GM23248 (cell line): ENCODE measurements around the gene MYOM1. TPM values are rescaled to one million over a fixed set of nuclear protein-coding genes. Genes with fewer than 3 reads are reported as not detected.

Source experiments
- DNase-seq: peaks from one replicate; pipeline ENCODE4 v3.0.0-alpha.2; 2015
- H2AFZ ChIP-seq: fragments of 200-600 bp; sonication (generic); 2 replicates; pipeline ENCODE4 v1.6.1; 2016; ENCODE audit warnings: antibody characterized with exemption
- H3F3A ChIP-seq: fragments of 200-600 bp; sonication (generic); 2 replicates; pipeline ENCODE4 v1.6.1; 2016; ENCODE audit warnings: mild to moderate bottlenecking, antibody characterized with exemption, mixed run types; ENCODE audit not compliant: insufficient read depth
- H3K27ac ChIP-seq: fragments of 200-600 bp; sonication (generic); 2 replicates; pipeline ENCODE4 v1.5.1; 2016; ENCODE audit warnings: mild to moderate bottlenecking
- H3K27me3 ChIP-seq: fragments of 200-600 bp; sonication (generic); replicated peaks from 2 replicates; pipeline ENCODE4 v1.6.1; 2016; ENCODE audit warnings: mild to moderate bottlenecking; ENCODE audit not compliant: insufficient read depth
- H3K36me3 ChIP-seq: fragments of 200-600 bp; sonication (generic); 2 replicates; pipeline ENCODE4 v1.6.1; 2016; ENCODE audit warnings: low read depth, mild to moderate bottlenecking
- H3K4me1 ChIP-seq: fragments of 200-600 bp; sonication (generic); 2 replicates; pipeline ENCODE4 v1.6.1; 2016; ENCODE audit warnings: mild to moderate bottlenecking; ENCODE audit not compliant: insufficient read depth
- H3K4me2 ChIP-seq: fragments of 200-600 bp; sonication (generic); one replicate; pipeline ENCODE4 v1.6.1; 2016; ENCODE audit warnings: mild to moderate bottlenecking; ENCODE audit not compliant: unreplicated experiment
- H3K4me3 ChIP-seq: fragments of 200-600 bp; sonication (generic); 2 replicates; pipeline ENCODE4 v1.5.1; 2016; ENCODE audit warnings: mild to moderate bottlenecking
- H3K79me2 ChIP-seq: fragments of 200-600 bp; sonication (generic); 2 replicates; pipeline ENCODE4 v1.6.1; 2016; ENCODE audit warnings: mild to moderate bottlenecking; ENCODE audit not compliant: insufficient read depth
- H3K9ac ChIP-seq: fragments of 200-600 bp; sonication (generic); 2 replicates; pipeline ENCODE4 v1.6.1; 2016; ENCODE audit warnings: mild to moderate bottlenecking
- H3K9me2 ChIP-seq: fragments of 200-600 bp; sonication (generic); 2 replicates; pipeline ENCODE4 v1.6.1; 2016; ENCODE audit warnings: mixed run types, mild to moderate bottlenecking, moderate library complexity; ENCODE audit not compliant: insufficient read depth
- H3K9me3 ChIP-seq: fragments of 200-600 bp; sonication (generic); one replicate; pipeline ENCODE4 v1.6.1; 2017; ENCODE audit warnings: low read depth
- H4K20me1 ChIP-seq: fragments of 200-600 bp; sonication (generic); 2 replicates; pipeline ENCODE4 v1.6.0; 2016; ENCODE audit not compliant: insufficient read depth
- EZH2 ChIP-seq: fragments of 200-600 bp; sonication (generic); IDR thresholded peaks from 2 replicates; pipeline ENCODE4 v1.6.1; 2018; ENCODE audit warnings: antibody characterized with exemption, mild to moderate bottlenecking; ENCODE audit not compliant: insufficient read depth, poor library complexity, severe bottlenecking
- EZH2phosphoT487 ChIP-seq: fragments of 200-600 bp; sonication (generic); IDR thresholded peaks from 2 replicates; pipeline ENCODE4 v1.6.1; 2018; ENCODE audit warnings: antibody characterized with exemption, moderate library complexity, mild to moderate bottlenecking, low read depth; ENCODE audit not compliant: insufficient read depth
- WGBS, 2 experiments: methylation state at CpG; one replicate each; pipeline ENCODE4 v1.1.6; 2015 to 2017; ENCODE audit warnings: low lambda C conversion rate in 2 of 2, low coverage in 1 of 2; ENCODE audit errors: missing lambda C conversion rate in 2 of 2; 5-methylcytosine and 5-hydroxymethylcytosine counted together
- in situ Hi-C: fragments of 300-500 bp; cut with MboI; formaldehyde crosslinking; loops from 2 replicates; pipeline ENCODE4 v1.15.0; 2020
- polyA plus RNA-seq: library from polyadenylated mRNA; unstranded; fragments of >200 nt; fragmentation: Nextera tagmentation; extraction: Ambion mirVana; gene quantifications from 2 replicates; pipeline ENCODE4 v1.2.1, GENCODE V29; 2016
- total RNA-seq: library from RNA; depleted of rRNA; stranded (reverse); fragments of >200 nt; shearing (Covaris generic); gene quantifications from 2 replicates; pipeline ENCODE4 v1.2.3, GENCODE V29; 2014

The MYOM1 gene
- total and polyA plus RNA-seq, 2 experiments from 2014 or later, result 0.64 to 0.65 TPM

DNA sequence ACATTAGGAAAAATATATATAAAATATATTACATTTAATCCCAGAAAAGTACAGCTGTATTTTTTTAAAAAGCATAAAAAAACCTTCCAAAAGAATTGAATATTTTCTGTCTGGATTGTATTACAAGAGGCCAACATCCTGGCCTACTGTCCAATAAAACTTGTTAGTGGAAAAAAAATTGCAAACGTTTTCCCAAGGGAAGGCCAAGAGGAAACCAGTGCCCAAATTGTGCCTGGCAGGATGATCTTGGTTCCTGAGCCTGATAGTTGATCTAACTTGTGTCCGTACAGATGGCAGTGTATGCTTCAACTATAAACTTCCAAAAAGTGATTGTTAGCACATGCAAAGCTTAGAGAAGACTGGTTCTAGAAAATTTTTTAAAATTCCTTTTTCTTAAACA, 116.2 kb downstream of the MYOM1 start:
- Histone ChIP-seq H3K27me3 (no peaks in the 10 kb centered on the region), H3K79me2 (no peaks in the 10 kb centered on the region), H3K9me3 (no peaks in the 10 kb centered on the region), H4K20me1 (no peaks in the 10 kb centered on the region), H2AFZ (no peak overlapping the region), H3K27ac (0 out of 2 replicates have a peak overlapping the region, but pooled peaks have one; percentile 5), H3K4me2 (peak overlapping the region; percentile 51), H3K9me2 (no peaks in the 10 kb centered on the region), H3K4me1 (peaks cover 15% of the 10 kb centered on the region), H3K9ac (no peak overlapping the region), H3K4me3 (no peak overlapping the region), H3K36me3 (no peaks in the 10 kb centered on the region), H3F3A (peaks cover 21% of the 10 kb centered on the region)
- in situ Hi-C loops, result no loop called here
- TF ChIP-seq EZH2 (no peak), EZH2phosphoT487 (no peak)
- DNase-seq, result peak; percentile 16
- 9 to 24% methylated on average over 2 of the region's 2 CpGs for WGBS, 2 experiments

- H4K20me1 ChIP-seq, result no peaks in the 10 kb centered on the region
- H3F3A ChIP-seq, result peaks cover 21% of the 10 kb centered on the region
- no peaks in the 10 kb centered on the region for H3K9me3 ChIP-seq
- H3K4me2 ChIP-seq, result no peak overlapping the region
- no peak for DNase-seq
- TF ChIP-seq EZH2phosphoT487 (no peak), EZH2 (no peak)
- no peaks in the 10 kb centered on the region for H3K36me3 ChIP-seq
- no peaks in the 10 kb centered on the region for H3K79me2 ChIP-seq
- no peaks in the 10 kb centered on the region for H3K27me3 ChIP-seq
- no peak overlapping the region for H3K4me3 ChIP-seq
- in situ Hi-C loops, result no loop called here
- peaks cover 15% of the 10 kb centered on the region for H3K4me1 ChIP-seq
- no peak overlapping the region for H3K9ac ChIP-seq
- no peak overlapping the region for H3K27ac ChIP-seq
- H2AFZ ChIP-seq, result no peak overlapping the region
- H3K9me2 ChIP-seq, result no peaks in the 10 kb centered on the region
- 90 to 96% methylated on average over 1 of the region's 1 CpG for WGBS, 2 experiments
Observed at GRCh38 chr18:3102983-3103382, 116.8 kb downstream of the MYOM1 start.

DNA sequence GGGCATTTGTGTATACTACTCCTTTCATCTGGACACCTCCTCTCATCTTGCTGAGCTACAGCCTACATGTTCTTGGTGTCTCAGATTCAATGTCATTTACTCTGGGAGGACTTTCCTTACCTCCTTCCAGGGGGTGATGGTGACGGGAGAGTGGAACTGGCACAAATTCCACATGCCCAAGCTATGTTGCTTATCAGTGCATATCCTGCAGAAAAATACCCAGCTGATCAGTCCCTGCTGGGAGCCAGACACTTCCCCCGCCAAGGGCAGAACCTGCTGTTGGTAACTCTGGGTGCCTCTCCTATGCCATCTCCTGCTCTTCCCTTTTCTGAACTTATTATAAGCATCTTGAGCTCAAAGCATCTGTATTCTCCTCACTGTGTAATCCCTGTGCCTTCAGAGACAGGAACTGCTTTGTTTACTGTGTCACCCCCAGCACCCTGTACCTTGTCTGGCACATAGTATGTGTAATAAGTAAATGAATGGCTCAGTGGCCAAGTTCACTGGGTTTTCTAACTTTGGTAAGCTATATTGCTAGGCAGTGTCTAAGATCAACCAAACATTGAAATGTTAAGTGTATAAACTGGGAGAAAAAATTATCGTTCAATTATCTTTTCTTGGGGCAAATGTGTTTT, 119.2 kb downstream of the MYOM1 start:
- WGBS, 2 experiments, result 95% methylated on average over 3 of the region's 3 CpGs
- H3K4me2 ChIP-seq, result no peak overlapping the region
- no peak overlapping the region for H2AFZ ChIP-seq
- TF ChIP-seq EZH2 (no peak), EZH2phosphoT487 (no peak)
- no peaks in the 10 kb centered on the region for H3K36me3 ChIP-seq
- no peaks in the 10 kb centered on the region for H3K9me2 ChIP-seq
- no peaks in the 10 kb centered on the region for H3K79me2 ChIP-seq
- no peaks in the 10 kb centered on the region for H4K20me1 ChIP-seq
- no peak for DNase-seq
- H3K27me3 ChIP-seq, result no peaks in the 10 kb centered on the region
- in situ Hi-C loops, result no loop called here
- no peak overlapping the region for H3K9ac ChIP-seq
- peaks cover 15% of the 10 kb centered on the region for H3K4me1 ChIP-seq
- H3K4me3 ChIP-seq, result no peak overlapping the region
- H3K27ac ChIP-seq, result no peak overlapping the region
- H3K9me3 ChIP-seq, result no peaks in the 10 kb centered on the region
- peaks cover 21% of the 10 kb centered on the region for H3F3A ChIP-seq

GRCh38 chr18:3099327-3099726, 120.4 kb downstream of the MYOM1 start:
- Histone ChIP-seq H2AFZ (no peak overlapping the region), H4K20me1 (no peaks in the 10 kb centered on the region), H3K36me3 (no peaks in the 10 kb centered on the region), H3K79me2 (no peaks in the 10 kb centered on the region), H3K9me2 (no peaks in the 10 kb centered on the region), H3K4me2 (no peak overlapping the region), H3K9ac (no peak overlapping the region), H3K4me1 (peaks cover 9% of the 10 kb centered on the region), H3K4me3 (no peak overlapping the region), H3K27ac (no peak overlapping the region), H3K27me3 (no peaks in the 10 kb centered on the region), H3K9me3 (no peaks in the 10 kb centered on the region), H3F3A (peaks cover 10% of the 10 kb centered on the region)
- TF ChIP-seq EZH2phosphoT487, result no peak
- no peak for TF ChIP-seq EZH2
- in situ Hi-C loops, result no loop called here
- DNase-seq, result no peak
- WGBS, 2 experiments, result 0% methylated on average over 1 of the region's 1 CpG
